LNCaP clone FGC (cell line): ENCODE measurements around the gene NR1I3.

Experiments
- DNase-seq: peaks from one replicate; pipeline ENCODE4 v3.0.0-alpha.2; 2011; ENCODE audit warnings: low read depth
- H3K4me3 ChIP-seq: 2 replicates; pipeline ENCODE4 v1.5.1; 2011; ENCODE audit warnings: mild to moderate bottlenecking, low read depth, low read length, control low read depth
- CTCF ChIP-seq: IDR thresholded peaks from 2 replicates; pipeline ENCODE4 v1.5.1; 2012; ENCODE audit warnings: mild to moderate bottlenecking; ENCODE audit not compliant: control insufficient read depth, insufficient read depth; ENCODE audit errors: extremely low read depth

Gene NR1I3

GRCh38 chr1:161223805-161224694 lies 14.0 kb downstream of the NR1I3 start:
- DNase-seq, result no peak
- TF ChIP-seq CTCF, result no peak

GRCh38 chr1:161222175-161223019 lies 15.6 kb downstream of the NR1I3 start:
- no peak for TF ChIP-seq CTCF
- no peak for DNase-seq
- H3K4me3 ChIP-seq, result no peak overlapping the region

More at GRCh38 chr1:161223805-161224694, 14.0 kb downstream of the NR1I3 start:
- H3K4me3 ChIP-seq, result no peak overlapping the region

- no peak for DNase-seq
- H3K4me3 ChIP-seq, result no peak overlapping the region
- TF ChIP-seq CTCF, result no peak
Measured at GRCh38 chr1:161220002-161220401, 18.0 kb downstream of the NR1I3 start.

GRCh38 chr1:161219078-161219892 lies 18.7 kb downstream of the NR1I3 start:
- no peak for DNase-seq

GRCh38 chr1:161218301-161219077 lies 19.5 kb downstream of the NR1I3 start:
- TF ChIP-seq CTCF, result no peak
- no peak for DNase-seq
- no peak overlapping the region for H3K4me3 ChIP-seq

More at GRCh38 chr1:161219078-161219892, 18.7 kb downstream of the NR1I3 start:
- no peak for TF ChIP-seq CTCF
- H3K4me3 ChIP-seq, result no peak overlapping the region

GRCh38 chr1:161217831-161218230 lies 20.2 kb downstream of the NR1I3 start:
- no peak for DNase-seq
- no peak overlapping the region for H3K4me3 ChIP-seq
- TF ChIP-seq CTCF, result no peak
